Heart left ventricle (tissue), 13 donors: ENCODE results near the gene RPAP2.

Experiments used
- POLR2A ChIP-seq, 2 donors: fragments of 450-650 bp; IDR thresholded peaks; one replicate each; pipeline ENCODE4 v1.6.1; 2017; ENCODE audit warnings: antibody characterized with exemption in 2 of 2, mild to moderate bottlenecking in 2 of 2, moderate library complexity in 2 of 2
- TF ChIP-seq, protein P1 (sequence below), 12 donors: fragments of 200-600 bp; sonication (generic) in 4 of 12; IDR thresholded peaks; one replicate each; pipeline versions ENCODE4 v1.5.0 to v1.8.0; 2018 to 2022; ENCODE audit warnings: antibody characterized with exemption in 12 of 12, mild to moderate bottlenecking in 5 of 12
- donor health status: ischemic (EF 13 %, LVEDD 7.1; RV severe dilation, severe dysfunction).
- donor health status: DM: no; HTN: yes; CAD: no.
- donor health status: DM: no; HTN: no; CAD: no.
- donor health status: ischemic (EF 25% LVEDD 6.9; RV normal size, moderate dysfunction).
- donor health status: ischemic (EF 25% LVEDD 5.7; RV mildly dilated, moderate dysfunction).
- donor health status: ischemic (EF 35%, LVEDD 5.7; RV mildly dilated, moderate dysfunction).
- donor health status: nonischemic (EF 11% LVEDD 7.7; RV severe dilation, severe dysfunction).
- donor health status: DM: yes; HTN: yes; CAD: no.
- donor health status: PGD.
- donor health status: ischemic (EF 29% LVEDD 5.4; RV normal size, mild dysfunction).
- donor health status: nonischemic (EF 23%, LVEDD 6.1; RV moderate dilation, normal function).

DNA sequence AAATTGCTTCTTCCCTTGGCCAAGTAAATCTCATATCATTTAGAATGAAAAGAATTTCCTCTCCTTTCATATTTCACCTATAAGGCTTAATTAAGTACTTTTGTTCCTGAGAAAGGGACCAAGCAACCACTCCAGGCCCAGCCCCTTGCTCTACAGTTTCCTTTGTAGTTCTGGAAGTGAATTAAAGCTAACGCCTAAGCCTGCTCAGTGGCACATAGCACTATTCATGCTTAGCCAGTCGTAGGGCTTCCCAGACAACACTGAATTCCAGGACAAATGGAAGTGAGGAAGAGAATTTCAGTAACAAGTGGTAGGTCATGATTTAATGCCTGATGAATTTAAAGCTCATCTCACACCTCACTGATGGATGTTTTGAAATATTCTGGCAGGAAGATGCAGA, 73.3 kb downstream of the RPAP2 start:
- TF ChIP-seq, protein P1, sequence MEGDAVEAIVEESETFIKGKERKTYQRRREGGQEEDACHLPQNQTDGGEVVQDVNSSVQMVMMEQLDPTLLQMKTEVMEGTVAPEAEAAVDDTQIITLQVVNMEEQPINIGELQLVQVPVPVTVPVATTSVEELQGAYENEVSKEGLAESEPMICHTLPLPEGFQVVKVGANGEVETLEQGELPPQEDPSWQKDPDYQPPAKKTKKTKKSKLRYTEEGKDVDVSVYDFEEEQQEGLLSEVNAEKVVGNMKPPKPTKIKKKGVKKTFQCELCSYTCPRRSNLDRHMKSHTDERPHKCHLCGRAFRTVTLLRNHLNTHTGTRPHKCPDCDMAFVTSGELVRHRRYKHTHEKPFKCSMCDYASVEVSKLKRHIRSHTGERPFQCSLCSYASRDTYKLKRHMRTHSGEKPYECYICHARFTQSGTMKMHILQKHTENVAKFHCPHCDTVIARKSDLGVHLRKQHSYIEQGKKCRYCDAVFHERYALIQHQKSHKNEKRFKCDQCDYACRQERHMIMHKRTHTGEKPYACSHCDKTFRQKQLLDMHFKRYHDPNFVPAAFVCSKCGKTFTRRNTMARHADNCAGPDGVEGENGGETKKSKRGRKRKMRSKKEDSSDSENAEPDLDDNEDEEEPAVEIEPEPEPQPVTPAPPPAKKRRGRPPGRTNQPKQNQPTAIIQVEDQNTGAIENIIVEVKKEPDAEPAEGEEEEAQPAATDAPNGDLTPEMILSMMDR (IDR thresholded peaks at IDR 0.05) = no peak
- TF ChIP-seq POLR2A (IDR thresholded peaks at IDR 0.05) = no peak
